A673 (cell line): ENCODE results near the gene PIK3C2B.

Experiments
- EZH2 ChIP-seq: fragments of 200-600 bp; sonication (generic); IDR thresholded peaks from 2 replicates; pipeline ENCODE4 v1.6.1; 2017; ENCODE audit warnings: borderline replicate concordance, low read depth, mild to moderate bottlenecking, mixed read lengths, antibody characterized with exemption, low read length; ENCODE audit not compliant: poor library complexity, severe bottlenecking
- TF ChIP-seq, protein P1 (sequence below): fragments of 300-800, 200-600 bp; sonication (generic); conservative IDR thresholded peaks from 2 replicates; pipeline ENCODE4 v1.5.1; 2017; ENCODE audit warnings: low read depth, mild to moderate bottlenecking, antibody characterized with exemption, low read length, moderate library complexity, mixed read lengths

DNA sequence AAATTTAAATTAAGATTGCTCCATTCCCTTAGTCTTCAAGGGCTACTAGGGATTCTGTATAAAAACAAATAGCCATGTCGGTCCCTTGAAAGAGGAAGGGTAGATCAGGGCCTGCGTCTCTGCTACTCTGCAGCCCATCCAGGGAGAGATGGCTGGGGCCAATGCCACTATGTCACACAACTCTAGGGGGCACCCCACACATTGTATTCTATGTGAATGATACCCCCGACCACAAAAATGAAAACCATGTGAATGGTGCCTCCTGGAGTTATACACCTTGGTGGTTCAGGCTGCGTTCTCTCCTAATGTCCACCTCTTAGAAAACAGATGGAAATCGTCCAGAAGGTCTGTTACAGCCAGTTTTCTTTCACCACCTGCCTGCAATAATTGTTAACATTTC is 18.0 kb downstream of the PIK3C2B start:
- no peak for TF ChIP-seq EZH2
- TF ChIP-seq, protein P1, sequence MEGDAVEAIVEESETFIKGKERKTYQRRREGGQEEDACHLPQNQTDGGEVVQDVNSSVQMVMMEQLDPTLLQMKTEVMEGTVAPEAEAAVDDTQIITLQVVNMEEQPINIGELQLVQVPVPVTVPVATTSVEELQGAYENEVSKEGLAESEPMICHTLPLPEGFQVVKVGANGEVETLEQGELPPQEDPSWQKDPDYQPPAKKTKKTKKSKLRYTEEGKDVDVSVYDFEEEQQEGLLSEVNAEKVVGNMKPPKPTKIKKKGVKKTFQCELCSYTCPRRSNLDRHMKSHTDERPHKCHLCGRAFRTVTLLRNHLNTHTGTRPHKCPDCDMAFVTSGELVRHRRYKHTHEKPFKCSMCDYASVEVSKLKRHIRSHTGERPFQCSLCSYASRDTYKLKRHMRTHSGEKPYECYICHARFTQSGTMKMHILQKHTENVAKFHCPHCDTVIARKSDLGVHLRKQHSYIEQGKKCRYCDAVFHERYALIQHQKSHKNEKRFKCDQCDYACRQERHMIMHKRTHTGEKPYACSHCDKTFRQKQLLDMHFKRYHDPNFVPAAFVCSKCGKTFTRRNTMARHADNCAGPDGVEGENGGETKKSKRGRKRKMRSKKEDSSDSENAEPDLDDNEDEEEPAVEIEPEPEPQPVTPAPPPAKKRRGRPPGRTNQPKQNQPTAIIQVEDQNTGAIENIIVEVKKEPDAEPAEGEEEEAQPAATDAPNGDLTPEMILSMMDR = 0 out of 2 replicates have a peak, but pooled peaks have one; percentile 34
